Activated CD4-positive, alpha-beta T cell treated with anti-CD3 and anti-CD28 coated beads for 1 hour (primary cell): Measurements from ENCODE around the gene AKAP13.
A peak's percentile ranks its signal among the peaks of the same experiment; 100 is the strongest.
"Not testable (repeated sequence)": the region's sequence is repeated elsewhere in the genome, so short reads cannot be mapped to it uniquely, and the experiment has no call there.

ENCODE experiments used
- DNase-seq: peaks from one replicate; pipeline ENCODE4 v3.0.0-alpha.2; 2020

Gene AKAP13

DNA sequence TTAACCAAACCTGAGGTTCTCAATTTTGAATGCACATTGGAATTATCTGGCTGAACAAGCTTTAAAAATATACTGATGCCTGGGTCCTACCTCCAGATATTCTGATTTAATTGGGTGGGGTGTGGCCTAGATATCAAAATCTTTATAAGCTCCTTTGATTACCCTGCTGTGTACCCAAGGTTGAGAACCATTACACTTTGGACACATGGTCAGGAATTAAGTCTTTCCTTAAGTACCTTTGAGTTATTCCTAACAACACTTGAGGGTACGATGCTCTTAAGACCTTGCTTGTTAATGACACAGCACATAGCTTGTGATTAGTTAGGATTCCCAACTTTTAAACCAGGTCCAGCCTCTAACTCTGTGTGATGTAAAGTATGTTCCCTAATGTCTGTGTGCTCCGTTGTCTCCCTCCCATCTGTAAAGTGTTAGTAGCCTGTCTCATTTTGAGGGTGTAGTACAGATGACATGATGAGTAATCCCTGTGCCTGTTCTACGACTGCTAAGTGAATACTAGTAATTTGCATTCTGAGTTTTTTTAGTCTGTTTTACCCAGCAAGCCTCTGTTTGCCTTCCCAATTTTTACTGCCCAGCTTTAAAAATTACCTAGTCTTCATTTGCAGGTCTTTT lies 259.5 kb downstream of the AKAP13 start:
- DNase-seq = no peak

DNA sequence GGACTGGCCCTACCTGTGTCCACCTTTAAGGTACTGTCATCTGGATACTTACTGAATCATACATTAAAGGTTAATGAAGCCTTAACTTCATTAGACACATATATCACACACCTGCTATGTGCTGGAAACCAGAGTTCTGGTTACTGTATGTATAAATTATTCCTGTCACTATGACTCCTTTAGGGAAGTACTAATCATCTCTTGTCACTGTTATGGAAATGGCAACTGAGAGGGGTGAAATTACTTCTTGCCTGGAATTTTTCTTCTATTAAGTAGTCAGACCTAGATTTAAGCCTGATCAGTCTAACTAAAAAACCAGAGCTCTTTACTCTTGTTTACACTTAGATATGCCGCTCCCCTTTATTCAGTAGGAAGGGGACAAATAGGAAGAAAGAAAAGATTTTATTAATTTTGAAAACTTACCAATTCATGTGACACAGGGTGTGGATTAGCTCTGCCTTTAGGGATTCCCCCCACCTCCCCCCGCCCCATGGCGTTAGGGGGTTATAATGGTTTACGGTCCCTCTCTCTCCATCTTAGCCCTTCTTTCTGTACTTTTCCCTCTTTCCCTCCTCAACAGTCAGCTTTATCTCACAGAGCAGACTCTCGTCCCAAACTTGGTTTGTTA lies 261.8 kb downstream of the AKAP13 start:
- DNase-seq = no peak

DNA sequence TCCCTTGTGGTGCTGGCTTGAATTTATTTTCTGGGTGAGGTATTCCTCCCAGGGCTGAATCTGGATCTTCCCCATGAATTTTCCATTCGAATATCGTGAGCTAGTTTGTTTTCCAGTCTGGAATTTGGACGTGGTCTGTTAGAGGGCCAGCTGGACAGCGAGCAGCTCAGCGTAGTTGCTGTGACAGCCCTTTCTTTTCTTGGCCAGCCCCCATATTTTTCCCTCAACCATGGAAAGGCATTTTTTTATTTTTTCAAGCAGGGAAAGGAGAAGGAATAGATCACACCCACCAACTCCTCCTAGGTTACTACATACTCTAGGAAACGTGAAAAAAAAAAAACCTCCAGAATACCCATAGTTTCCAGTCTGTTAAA lies 262.3 kb downstream of the AKAP13 start:
- DNase-seq = no peak

DNA sequence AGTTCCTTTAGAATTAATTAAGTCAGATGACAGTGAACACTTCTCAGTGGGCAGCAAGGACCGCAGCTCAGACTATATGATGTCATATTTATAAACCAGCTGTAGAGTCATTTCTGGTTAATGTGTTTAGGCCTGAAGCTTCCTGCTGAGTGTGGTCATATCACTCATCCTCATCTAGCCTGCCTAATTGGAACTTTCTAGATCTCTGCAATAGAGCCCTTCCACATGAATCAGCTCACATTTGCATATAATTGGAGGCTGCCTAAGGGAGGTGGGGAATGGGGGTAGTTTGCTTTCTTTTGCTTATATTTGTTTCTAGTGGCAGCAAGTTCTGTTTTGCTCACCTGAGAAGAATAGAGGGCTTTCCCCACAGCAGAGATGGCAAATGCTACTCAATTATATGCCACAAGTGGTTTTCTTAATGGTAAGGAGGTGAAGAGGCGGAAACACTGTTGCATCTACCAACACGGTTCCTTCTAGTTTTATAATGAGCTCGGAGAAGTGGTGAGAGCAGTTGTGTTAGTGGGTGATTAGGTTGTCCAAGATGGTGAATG lies 266.2 kb downstream of the AKAP13 start:
- no peak for DNase-seq

DNA sequence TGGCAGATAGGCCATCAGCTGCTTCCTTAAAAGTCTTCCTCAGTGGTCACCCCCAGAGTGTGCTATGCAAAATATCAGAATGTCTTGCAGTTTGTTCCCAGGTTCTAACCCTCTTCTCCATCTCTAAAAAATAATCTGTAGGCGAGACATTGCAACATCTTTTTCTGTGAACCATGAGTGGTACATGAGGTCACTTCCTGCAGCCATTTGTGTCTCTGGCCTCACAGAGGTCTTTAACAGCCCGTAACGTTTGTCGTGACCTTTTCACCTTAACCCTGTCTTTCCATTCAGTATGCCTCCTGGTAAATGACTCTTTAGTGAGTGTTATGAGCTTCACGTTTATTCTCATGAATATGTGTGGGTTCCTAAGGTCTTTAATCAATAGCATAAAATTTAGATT lies 269.0 kb downstream of the AKAP13 start:
- DNase-seq = no peak

DNA sequence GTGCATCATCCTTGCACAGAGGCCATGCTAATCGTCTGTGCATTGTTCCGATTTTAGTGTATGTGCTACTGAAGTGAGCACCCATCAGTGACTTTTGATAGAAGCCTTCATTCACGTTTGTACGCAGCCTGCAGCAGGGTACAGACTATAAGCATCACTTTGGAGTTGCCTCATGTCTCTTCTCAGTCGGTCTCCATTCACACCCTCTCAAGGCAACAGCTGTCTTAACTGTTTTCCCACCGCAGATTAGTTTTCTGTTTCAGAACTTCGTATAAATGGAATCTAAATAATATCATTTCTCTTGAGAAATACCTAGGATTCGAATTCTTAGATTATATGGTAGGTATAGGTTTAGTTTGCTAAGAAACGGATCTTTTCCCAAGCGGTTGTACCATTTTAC lies 271.1 kb downstream of the AKAP13 start:
- no peak for DNase-seq

DNA sequence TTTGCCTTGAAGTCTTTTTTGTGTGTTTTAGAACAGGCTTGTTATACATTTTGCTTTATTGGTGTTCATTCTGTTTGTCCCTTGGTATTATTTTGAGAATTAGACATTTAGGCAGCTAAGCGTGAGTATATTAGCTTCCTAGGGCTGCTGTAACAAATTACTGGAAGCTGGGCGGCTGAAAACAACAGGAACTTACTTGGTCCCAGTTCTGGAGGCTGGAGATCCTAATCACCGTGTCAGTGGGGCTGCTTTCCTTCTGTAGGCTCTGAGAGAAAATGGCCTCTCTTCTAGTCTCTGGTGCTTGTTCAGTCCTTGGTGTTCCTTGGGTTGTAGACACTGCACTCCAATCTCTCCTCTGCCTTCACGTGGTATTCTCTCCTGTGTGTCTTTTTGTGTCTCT lies 272.1 kb downstream of the AKAP13 start:
- DNase-seq = no peak

DNA sequence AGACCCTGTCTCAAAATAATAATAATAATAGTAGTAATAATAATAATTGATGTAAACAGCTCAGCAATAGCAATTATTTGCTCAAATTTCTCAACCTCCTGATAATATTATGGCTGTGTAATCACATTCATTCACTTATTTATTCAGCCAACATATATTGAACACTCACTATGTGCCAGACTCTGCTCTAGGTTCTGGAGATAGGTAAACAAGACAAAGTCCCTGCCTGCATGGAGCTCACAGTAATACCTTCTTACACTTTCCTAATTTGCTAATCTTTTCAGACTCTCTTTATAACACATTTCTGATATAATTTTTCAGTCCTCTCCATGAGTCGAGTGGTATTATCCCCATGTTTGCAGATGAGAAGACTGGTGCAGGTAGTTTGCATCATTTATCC lies 276.7 kb downstream of the AKAP13 start:
- no peak for DNase-seq

DNA sequence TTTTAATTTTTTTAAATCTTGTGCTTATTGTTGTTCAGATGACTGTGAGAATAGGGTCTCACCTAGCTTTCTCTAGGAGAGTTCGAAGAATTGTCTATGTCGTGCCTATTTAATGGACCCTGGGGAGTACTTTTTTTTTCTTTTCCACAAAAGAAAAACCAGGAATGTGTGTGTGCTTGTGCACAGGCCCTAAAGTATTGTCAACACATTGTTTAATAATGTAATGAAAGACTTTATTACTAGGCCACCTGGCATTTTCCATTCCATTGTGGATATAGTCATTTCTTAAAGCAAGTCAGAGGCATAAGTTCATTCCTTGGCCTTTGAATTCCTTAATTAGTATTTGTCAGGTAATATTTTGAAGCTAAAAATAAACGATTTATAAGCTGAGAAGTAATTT lies 278.4 kb downstream of the AKAP13 start:
- no peak for DNase-seq

DNA sequence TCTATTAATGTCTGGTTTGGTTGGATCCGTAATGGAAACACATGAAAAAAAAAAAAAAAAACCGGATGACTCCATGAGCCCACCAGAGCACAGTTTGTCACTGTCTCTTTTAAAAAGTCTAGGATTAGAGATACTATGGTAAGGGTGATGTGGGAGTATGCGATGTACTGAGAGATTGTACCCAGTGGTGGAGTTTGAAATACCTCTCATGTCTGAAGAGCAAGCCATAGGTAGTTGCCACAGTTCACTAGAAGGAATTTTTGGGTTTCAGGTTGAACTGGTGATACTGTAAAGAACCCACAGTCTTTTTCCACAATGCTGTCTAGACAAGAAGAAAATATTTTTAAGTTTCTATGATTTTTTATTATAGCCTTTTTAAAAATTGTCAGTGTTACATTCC lies 281.5 kb downstream of the AKAP13 start:
- DNase-seq = no peak

DNA sequence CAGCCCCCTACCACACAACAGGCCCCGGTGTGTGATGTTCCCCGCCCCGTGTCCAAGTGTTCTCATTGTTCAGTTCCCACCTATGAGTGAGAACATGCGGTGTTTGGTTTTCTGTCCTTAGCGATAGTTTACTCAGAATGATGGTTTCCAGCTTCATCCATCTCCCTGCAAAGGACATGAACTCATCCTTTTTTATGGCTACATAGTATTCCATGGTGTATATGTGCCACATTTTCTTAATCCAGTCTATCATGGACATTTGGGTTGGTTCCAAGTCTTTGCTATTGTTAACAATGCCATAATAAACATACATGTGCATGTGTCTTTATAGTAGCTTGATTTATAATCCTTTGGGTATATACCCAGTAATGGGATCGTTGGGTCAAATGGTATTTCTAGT lies 285.3 kb downstream of the AKAP13 start:
- DNase-seq = not testable (repeated sequence)

DNA sequence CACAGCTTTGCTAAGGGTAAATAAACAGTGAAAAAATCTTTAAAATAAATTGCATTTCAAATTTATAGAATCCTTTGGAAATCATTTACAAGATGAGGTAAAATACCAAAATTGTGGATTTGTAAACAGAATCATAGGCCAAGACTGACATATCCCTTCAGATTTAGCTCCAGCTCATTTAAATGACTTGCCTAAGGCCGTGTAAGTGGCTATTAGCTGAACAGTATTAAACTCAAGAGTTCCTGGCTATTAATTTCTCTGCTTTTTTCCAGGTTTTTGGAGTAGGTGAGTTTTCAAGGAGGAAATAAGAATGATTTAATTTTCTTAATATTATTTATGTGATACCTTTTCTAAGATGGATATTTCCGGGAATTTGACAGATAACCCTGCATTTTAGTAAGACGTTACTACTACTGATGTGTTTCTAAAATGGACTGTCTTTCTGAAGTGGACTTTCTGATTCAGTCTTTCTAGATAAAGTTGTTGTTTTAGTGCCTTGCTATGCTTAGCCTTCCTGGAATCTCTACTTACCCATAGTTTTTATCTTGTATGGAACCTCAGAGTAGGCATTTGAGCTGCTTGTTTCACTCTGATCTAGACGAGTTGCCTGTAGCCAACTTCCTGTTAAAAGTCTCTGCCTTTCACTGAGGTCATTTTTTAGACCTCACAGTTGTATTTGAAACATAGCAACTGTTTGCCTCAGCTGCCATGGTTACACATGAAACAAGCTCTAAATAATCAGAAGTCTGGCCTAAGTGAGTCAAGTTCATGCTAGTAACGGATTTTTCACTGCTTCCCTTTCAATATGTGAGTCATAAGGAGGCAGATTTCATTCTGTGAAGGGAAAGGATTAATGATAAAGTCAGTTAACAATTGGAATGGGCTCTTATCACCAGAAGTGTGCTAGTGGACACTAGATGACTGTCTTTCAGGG lies 287.4 kb downstream of the AKAP13 start:
- DNase-seq = peak; percentile 39

DNA sequence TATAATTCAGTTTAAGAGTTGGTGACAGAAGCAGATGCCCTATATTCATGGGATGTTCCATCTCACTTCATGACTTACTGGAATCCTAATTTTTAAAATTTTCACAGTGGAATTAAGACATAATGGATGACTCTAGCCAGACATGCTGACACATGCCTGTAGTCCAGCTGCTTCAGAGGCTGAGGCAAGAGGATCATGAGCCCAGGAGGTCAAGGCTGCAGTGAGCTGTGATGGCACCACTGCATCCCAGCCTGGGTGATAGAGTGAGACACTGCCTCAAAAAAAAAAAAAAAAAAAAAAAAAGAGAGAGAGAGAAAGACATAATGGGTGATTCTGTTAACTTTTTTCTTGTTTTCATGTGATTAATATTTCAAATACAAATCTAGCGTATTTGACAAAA lies 290.8 kb downstream of the AKAP13 start:
- no peak for DNase-seq

DNA sequence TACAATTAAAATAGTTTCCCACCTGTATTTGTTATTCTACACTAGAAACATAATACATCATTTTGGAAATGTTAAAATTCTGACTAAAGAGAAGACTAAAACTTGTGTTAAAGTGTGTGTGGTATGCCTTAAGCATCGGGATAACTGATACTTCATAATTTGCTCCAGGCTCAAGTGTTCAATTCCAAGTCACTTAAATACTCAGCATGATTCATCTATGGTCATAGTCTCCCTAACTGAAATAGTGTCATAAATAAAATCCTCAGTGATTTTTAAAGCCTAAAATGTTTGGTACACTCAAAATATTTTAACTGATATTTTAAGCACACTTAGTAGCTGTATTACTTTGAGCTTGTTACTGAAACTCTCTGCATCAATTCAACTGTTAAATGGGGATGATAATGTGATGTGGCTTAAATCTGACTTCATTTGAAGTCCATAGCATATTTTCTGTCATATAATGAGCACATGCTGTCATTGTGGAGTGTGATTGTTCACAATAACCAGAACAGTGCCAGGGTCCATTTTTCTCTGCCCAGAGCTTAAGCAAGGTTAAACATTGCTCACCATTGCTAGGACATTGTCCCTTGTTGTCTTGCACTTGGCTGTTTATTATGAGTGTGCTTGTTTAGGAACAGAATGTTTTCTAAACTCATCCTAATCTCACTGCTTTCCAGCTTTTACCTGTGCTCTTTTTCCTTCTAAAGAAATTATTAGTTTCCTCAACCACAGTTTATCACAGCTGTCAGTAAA lies 292.1 kb downstream of the AKAP13 start:
- DNase-seq = no peak

DNA sequence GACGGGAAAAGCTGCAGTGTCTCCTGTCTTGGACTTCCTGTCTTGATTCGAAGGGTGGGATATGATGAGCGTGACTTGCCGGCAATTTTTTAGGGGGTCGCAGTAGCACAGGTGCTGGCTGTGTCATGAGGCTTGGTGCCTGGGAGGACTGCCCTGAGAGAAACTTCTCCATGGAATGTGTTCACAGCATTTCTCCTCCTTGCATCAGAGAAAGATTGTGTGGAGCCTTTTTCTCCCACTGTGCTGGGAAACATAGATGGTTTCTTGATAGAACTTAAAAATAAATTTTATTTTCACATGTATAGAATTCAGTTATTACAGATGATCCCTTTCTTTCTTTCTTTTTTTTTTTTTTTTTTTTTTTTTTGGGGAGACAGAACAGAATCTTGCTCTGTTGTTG lies 292.9 kb downstream of the AKAP13 start:
- DNase-seq = no peak

DNA sequence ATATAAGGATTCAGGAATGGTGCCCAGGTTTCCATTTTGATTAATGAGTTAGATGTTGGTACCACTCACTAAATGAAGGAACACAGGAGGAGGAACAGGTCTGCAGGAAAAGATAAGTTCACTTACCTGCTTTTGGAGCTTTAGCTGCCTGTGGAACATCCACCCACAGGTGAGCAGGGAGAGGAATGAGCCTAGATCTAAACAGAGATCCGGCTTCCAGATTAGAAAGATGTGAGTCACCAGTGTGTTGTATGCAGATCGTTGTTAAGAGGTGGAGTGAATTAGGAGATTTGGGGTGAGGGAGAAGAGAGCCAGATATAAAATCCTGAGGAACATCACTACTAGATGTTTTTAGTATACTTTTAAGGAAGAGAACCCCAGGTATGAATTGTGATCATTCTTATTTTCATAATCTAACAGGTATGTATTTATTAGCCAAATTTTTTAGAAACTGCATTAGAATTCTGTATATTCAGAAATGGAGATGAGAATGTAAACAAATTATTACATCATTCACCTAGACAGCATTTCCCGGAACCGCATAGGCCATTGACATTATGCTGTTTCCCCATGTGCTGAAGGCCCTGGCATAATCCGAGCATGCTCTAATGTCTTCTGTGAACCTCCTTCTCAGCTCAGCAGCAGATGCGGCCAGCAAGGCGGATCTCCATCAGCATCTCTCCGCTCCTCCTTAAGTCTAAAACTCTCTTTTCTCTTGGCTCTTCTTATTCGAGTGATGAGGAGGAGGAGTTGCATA lies 296.1 kb downstream of the AKAP13 start:
- DNase-seq = no peak

DNA sequence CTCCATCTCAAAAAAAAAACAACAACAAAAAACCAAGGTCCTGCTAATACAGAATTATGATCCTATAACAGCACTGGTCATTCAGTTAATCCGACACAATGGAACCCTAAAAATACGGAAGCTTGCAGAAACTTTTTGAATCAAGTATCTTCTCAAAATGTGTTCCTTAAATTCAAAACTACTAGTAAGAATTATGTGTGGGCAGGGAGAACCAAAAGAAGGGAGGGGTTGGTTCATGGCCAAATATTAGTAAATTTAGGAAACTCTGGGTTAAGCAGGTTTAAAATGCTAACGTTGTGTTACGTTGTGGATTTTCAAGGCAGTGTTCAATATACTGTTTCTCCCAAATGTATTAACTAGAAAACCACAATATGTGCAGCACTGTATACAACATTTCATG lies 298.8 kb downstream of the AKAP13 start:
- DNase-seq = no peak

DNA sequence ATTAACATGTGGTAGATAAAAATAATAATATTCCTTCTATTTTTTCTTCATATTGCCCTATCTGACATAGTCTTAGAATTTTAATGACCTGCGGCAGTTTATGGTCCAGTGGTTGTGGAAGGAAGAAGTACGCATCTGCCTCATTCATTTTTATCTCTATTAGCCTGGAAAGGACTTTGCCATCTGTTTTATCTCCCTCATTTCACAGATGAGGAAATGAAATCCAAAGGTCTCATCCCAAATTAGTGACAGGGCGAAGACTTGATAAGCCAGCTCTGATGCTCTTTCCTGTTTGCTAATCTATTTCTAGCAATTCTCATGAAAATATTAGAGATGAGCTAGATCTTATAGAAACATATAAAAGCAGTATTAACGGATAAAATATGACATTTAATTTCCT lies 301.0 kb downstream of the AKAP13 start:
- no peak for DNase-seq

DNA sequence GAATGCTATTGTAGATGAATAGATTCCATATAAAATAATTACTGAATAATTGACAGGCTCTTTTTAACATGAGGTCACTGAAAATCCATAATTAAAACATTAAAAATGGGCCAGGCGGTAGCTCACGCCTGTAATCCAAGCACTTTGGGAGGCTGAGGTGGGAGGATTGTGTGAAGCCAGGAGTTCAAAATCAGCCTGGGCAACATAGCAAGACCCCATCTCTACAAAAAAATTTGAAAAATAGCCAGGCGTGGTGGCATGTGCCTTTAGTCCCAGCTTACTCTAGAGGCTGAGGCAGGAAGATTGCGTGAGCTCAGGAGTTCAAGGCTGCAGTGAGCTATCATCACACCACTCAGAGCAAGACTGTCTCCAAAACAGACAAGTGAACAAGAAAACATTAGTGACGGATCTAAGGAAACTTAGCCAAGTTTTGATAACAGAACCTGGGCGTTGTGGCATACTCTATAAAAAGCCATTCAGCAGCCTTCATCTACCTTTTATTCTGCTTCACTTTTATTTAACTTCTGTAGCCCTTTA lies 303.8 kb downstream of the AKAP13 start:
- DNase-seq = no peak

DNA sequence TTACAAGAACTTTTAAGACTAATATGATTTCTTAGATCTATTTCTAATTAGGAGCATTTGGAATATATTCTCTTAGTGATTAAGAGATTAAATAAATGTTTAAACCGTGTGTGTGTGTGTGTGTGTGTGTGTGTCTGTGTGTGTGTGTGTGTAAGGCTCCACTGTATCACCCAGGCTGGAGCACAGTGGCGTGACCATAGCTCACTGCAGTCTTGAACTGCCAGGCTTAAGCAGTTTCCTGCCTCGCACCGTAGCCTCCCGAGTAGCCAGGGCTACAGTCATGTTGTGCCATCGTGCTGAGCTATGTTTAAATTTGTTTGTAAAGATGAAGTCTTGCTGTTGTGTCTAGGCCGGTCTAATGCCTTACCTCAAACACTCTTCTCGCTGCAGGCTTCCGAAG lies 305.0 kb downstream of the AKAP13 start:
- no peak for DNase-seq

DNA sequence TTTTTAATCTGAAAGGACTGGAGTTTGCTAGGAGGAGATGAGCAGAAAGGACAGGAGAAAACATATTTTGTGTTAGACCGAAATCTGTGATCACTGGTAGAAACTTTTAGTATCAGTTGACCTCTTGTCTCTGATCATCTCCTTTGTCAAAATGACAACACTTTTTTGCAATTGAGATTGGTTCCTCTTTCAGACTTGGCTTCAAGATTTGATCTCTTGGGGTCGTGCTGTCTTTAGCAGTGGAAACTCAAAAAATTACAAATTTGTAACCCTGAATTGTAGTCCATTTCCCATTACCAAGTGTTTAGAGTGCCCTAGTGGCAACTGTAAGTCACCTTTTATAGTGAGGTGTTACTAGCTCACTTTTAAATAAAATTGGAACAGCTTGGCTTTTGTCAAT lies 306.9 kb downstream of the AKAP13 start:
- no peak for DNase-seq

DNA sequence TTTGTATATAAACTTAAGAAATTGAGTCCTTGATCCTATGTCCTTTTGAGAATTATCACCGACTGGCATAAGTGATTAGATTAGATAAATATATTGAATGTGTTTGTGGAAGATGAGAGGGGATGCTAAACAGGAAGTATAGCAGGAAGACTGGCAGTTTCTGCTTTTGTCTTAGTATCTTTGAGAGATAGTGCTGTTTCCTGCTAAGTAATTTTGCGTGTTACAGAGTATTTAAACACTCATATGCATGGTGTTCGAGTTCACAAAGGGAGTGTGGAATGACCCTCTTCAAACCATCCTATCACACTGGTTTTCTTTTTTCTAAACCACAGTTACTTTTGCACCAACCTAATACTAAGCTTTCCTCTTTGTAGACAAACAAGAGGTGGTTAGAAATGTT lies 308.3 kb downstream of the AKAP13 start:
- DNase-seq = no peak
